SK-N-DZ (cell line): ENCODE measurements around the gene DCAF7.

Experiments used
- DNase-seq: peaks from one replicate; pipeline ENCODE4 v3.0.0-alpha.2; 2015; ENCODE audit warnings: low spot score

Gene DCAF7

GRCh38 chr17:63544467-63545301 lies 5.6 kb upstream of the DCAF7 start:
- DNase-seq, result peak; percentile 7

GRCh38 chr17:63546308-63547082 lies 3.8 kb upstream of the DCAF7 start:
- no peak for DNase-seq

DNA sequence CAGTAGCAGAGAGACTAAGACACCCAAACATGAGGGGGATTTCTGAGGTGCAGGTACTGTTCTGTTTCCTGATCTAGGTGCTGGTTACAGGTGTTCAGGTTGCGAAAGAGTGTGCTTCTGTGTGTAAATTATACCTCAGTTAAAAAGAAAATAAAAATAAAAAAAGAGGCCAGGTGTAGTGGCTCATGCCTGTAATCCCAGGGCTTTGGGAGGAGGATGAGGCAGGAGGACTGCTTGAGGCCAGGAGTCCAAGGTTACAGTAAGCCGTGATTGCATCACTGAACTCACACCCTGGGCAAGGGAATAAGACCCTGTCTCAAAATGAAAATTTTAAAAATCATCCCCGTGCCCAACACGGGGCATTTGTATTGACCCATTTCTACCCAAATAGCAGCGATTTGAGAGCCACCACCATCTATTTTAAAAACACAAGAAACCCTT lies 3.2 kb upstream of the DCAF7 start:
- no peak for DNase-seq

DNA sequence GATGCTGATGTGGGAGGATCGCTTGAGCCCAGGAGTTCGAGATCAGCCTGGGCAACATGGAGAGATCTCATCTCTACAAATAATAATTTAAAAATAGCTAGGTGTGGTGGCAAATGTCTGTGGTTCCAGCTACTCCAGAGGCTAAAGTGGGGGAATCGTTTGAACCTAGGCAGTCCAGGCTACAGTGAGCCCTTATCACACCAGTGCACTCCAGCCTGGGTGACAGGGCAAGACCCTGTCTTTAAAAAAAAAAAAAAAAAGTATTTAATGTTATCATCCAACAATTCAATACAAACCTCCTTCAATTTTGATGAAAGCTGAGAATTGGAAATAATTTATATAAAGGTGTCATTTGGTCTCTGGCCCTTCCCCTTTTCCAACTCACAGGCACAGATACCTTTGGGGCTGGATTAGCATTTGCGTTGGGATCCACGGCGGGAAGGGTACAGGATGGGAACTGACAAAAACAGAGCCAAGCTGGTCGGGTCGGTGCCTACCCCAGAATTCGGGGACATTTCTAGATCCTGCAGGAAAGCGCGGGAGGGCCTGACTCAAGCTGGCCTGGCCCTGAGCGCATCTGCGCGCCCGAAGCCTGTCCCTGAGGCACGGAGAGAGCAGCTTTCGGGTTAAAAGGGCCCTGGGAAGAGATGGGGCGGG lies 860 bp upstream of the DCAF7 start:
- no peak for DNase-seq

GRCh38 chr17:63550817-63551639 lies 751 bp downstream of the DCAF7 start:
- peak; percentile 76 for DNase-seq

- no peak for DNase-seq
These were observed 1.9 kb downstream of the DCAF7 start for GRCh38 chr17:63552211-63552610.

- DNase-seq, result no peak
These were observed 5.4 kb downstream of the DCAF7 start for GRCh38 chr17:63555500-63556156.

GRCh38 chr17:63557416-63557815 lies 7.1 kb downstream of the DCAF7 start:
- no peak for DNase-seq

DNA sequence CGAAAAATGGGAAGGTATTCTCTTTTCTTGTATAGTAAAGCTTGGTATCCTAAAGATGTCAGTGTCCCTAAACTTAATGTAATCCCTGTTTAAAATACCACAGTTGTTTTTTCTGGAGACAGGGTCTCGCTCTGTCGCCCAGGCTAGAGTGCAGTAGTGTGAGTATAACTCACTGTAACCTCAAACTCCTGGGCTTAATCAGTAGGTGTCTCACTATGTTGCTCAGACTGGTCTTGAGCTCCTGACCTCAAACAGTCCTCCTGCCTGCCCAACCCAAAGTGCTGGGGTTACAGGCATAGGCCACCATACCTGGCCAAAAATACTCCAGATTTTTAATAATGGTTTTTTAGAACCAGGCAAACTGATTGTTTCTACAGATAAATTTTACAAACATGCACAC lies 8.2 kb downstream of the DCAF7 start:
- no peak for DNase-seq

- DNase-seq, result no peak
These were observed 11.5 kb downstream of the DCAF7 start for GRCh38 chr17:63561819-63562218.

GRCh38 chr17:63563339-63563738 lies 13.1 kb downstream of the DCAF7 start:
- no peak for DNase-seq

GRCh38 chr17:63564562-63564961 lies 14.3 kb downstream of the DCAF7 start:
- no peak for DNase-seq

DNA sequence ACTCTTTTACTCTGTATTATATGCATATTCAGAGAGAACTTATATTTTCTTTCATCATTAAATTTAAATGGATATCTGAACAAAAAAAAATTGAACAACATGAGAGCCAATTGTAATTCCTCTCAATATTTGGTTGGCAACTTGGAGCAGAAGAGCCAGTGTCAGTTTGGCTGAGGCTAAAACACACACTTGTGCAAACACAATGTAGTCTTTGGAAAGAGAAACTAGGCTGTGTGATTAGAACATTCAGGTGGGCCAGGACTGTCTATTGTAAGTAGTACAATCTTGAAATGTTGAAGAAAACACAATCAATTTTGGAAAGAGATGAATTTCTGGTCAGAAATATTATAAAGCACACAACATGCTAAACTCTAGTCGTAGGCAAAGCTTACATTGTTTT lies 17.0 kb downstream of the DCAF7 start:
- no peak for DNase-seq

DNA sequence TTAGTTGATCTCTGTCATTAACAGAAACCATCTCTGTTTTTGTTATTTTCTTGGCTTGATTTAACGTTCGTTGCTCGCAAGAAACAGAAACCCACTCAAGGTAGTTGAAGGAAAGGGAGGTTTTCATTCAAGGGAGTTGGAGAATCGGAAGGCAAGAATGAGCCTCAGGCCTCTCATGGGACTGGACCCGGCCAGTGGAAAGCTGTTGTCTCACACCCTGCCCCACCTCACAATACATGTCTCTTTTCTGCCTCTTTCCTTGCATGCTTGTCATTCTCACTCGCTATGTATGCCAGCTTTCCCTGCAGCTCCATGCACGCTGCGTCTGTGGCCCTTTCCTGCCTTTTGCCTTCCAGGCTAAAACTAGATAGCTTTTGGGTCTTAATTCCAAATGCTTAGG lies 18.3 kb downstream of the DCAF7 start:
- no peak for DNase-seq

DNA sequence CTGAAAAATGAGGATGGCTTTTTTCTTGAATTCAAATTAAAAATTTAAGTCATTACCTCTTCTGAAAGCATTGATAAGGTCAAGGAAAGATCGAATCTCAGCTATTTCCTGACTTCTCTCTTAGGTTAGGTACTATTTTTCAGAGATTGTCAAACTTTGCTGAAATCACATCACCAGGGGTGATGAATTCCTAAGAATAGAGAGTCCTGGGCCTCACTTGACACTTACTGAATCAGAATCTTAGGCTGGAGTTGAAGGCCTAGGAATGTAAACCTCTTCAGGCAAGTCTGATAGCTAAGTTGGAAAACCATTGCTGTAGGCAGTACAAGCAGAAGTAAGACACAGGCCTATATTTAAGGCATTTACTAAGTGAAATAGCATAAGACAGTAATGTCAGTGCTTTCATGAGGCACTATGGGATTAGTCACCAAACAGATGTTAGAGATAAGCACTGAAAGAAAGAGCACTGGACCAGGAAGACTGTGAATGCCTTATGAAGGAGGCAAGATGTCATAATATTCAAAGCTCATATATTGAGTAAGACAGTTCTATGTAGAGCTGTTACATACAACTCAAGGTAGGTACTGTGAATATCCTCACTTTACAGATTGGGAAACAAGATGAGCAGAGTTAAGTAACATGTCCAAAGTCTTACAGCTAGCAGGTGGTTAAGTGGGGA lies 21.5 kb downstream of the DCAF7 start:
- no peak for DNase-seq

DNA sequence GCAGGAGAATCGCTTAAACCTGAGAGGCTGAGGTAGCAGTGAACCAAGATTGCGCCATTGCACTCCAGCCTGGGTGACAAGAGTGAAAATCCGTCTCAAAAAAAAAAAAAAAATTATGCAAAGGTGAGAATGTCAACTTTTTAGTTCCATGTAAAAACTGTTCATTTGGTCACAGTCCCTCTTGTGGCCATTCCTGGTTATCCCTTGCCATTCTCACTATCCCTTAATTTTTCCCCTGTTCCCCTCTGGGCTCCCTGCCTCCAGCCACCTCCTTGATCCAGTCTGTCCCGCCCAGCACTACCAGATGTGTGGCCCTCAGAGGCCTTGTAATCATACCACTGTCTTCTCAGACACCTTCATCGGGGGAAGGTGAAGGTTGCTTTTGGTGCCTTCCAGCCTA lies 23.4 kb downstream of the DCAF7 start:
- DNase-seq, result no peak

- DNase-seq, result no peak
These were observed 27.9 kb downstream of the DCAF7 start for GRCh38 chr17:63578027-63578768.

DNA sequence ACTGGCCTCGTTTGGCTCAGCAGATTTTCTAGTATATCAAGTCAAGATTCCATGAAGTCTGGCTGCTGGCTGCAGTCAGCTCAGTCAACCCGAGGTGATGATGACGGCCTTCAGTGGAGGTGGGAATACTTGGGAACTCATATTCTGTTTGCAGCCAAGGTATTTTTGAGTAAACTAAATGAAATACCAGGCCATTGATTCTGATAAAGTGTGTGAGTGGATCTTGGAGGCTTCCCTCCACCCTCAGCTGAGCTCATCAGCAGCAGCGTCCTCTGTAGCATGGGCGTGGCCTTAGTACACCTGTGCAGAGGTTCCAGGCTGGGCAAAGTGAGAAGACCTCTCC lies 28.5 kb downstream of the DCAF7 start:
- DNase-seq, result no peak

GRCh38 chr17:63579633-63580032 lies 29.4 kb downstream of the DCAF7 start:
- DNase-seq, result no peak

DNA sequence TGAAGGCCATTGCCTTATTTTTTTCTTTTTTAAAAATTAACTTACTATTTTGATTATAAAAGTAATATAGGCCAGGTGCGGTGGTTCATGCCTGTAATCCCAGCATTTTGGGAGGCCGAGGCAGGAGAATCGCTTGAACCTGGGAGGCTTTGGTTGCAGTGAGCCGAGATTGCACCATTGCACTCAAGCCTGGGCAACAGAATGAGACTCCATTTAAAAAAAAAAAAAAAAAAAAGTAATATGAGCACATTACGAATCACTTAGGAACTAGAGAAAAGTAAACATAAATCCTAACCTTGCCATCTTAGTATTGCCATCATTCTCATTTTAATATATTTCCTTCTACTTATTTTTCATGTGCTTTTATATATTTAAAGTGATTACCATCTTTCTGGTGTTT lies 37.5 kb downstream of the DCAF7 start:
- DNase-seq, result no peak
